Adipocyte (in vitro differentiated cells): ENCODE results near the gene NLRP14.

Experiments
- DNase-seq: peaks from one replicate; pipeline ENCODE4 v3.0.0-alpha.2; 2015; ENCODE audit warnings: low read depth
- H3K27me3 ChIP-seq: replicated peaks from 2 replicates; pipeline ENCODE4 v1.7.0; 2013; ENCODE audit warnings: mild to moderate bottlenecking, low read length, moderate library complexity; ENCODE audit not compliant: control insufficient read depth, insufficient read depth
- H3K36me3 ChIP-seq: 2 replicates; pipeline ENCODE4 v1.7.0; 2013; ENCODE audit warnings: low read length, mild to moderate bottlenecking, moderate library complexity; ENCODE audit not compliant: control insufficient read depth, insufficient read depth, severe bottlenecking
- H3K4me1 ChIP-seq: 2 replicates; pipeline ENCODE4 v1.7.0; 2013; ENCODE audit warnings: mild to moderate bottlenecking, low read length, moderate library complexity; ENCODE audit not compliant: control insufficient read depth, insufficient read depth
- H3K4me3 ChIP-seq: 2 replicates; pipeline ENCODE4 v1.7.0; 2013; ENCODE audit warnings: mild to moderate bottlenecking, low read length, moderate library complexity
- H3K9ac ChIP-seq: 2 replicates; pipeline ENCODE4 v1.7.0; 2013; ENCODE audit warnings: mild to moderate bottlenecking, low read length, moderate library complexity
- H3K9me3 ChIP-seq: 2 replicates; pipeline ENCODE4 v1.7.0; 2013; ENCODE audit warnings: mild to moderate bottlenecking, low read length, moderate library complexity; ENCODE audit not compliant: control insufficient read depth

NLRP14 gene

DNA sequence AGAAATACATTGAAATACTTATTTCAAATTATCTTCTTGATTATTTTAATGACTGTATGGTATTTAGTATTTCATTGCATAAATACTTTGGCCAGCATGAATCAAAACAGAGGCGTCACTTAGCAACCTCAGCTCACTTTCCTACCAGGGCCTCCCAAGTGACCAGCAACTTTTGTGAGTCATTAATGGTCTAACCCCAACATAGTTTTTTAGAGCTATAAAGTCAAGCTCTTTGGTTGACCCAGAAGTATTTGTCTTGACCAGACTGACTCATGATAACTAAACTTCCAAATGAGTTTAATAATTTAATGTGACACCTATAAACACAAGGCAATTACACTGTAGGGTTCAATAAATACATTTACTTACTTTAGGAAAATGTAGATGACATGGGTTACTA, 40.6 kb downstream of the NLRP14 start:
- Histone ChIP-seq H3K9ac (no peak overlapping the region), H3K36me3 (no peaks in the 10 kb centered on the region), H3K4me3 (no peak overlapping the region), H3K9me3 (no peaks in the 10 kb centered on the region), H3K27me3 (no peaks in the 10 kb centered on the region), H3K4me1 (peaks cover 11% of the 10 kb centered on the region)
- DNase-seq: peak; percentile 9

DNA sequence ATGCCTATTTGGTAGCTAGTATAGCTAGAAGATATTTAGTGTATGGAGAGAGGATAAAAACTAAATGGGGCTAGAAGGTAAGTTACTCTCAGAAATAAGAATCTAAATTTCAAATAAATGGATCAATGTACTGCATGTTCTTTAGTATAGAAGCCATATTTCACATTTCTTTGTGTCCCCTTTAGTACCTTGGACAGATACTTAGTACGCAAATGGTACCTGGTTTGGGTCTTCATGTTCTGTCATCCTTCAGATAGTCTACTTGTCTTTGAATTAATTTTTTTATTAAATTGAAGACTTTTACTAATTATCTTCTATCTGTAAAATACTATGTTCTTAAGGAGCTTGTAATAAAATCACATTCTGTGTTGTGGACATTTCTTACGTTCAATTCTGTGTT, 42.3 kb downstream of the NLRP14 start:
- H3K36me3 ChIP-seq: no peaks in the 10 kb centered on the region
- DNase-seq: no peak
- peaks cover 11% of the 10 kb centered on the region for H3K4me1 ChIP-seq
- no peak overlapping the region for H3K9ac ChIP-seq
- H3K9me3 ChIP-seq: no peaks in the 10 kb centered on the region
- H3K4me3 ChIP-seq: no peak overlapping the region
- no peaks in the 10 kb centered on the region for H3K27me3 ChIP-seq

GRCh38 chr11:7072401-7073028, 52.2 kb downstream of the NLRP14 start:
- DNase-seq: no peak
- no peak overlapping the region for H3K4me3 ChIP-seq
- no peaks in the 10 kb centered on the region for H3K9me3 ChIP-seq
- no peak overlapping the region for H3K9ac ChIP-seq
- no peaks in the 10 kb centered on the region for H3K36me3 ChIP-seq
- no peaks in the 10 kb centered on the region for H3K4me1 ChIP-seq
- peaks cover 8% of the 10 kb centered on the region for H3K27me3 ChIP-seq

DNA sequence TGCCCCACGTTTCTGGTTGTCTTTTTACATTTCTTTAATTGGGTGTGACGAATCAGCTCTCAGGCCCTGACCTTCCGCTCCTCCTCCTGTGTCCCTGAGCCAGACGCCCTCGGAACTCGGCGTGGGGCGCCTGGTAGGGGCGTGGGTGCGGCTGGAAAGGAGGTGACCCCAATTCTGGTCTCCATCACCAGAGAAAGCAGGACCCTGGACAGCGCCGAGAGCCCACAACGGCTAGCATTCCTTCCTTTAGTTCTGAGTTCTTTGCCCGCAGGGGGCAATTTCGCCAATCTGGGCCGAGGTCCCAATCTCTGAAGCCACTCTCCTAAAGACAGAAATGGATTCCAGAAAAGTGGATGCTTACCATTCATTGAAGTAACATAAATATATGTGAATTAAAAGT, 56.8 kb downstream of the NLRP14 start:
- peaks cover 11% of the 10 kb centered on the region for H3K27me3 ChIP-seq
- H3K9ac ChIP-seq: no peak overlapping the region
- H3K4me3 ChIP-seq: no peak overlapping the region
- peak; percentile 4 for DNase-seq
- H3K36me3 ChIP-seq: no peaks in the 10 kb centered on the region
- no peaks in the 10 kb centered on the region for H3K4me1 ChIP-seq
- H3K9me3 ChIP-seq: peaks cover 20% of the 10 kb centered on the region

DNA sequence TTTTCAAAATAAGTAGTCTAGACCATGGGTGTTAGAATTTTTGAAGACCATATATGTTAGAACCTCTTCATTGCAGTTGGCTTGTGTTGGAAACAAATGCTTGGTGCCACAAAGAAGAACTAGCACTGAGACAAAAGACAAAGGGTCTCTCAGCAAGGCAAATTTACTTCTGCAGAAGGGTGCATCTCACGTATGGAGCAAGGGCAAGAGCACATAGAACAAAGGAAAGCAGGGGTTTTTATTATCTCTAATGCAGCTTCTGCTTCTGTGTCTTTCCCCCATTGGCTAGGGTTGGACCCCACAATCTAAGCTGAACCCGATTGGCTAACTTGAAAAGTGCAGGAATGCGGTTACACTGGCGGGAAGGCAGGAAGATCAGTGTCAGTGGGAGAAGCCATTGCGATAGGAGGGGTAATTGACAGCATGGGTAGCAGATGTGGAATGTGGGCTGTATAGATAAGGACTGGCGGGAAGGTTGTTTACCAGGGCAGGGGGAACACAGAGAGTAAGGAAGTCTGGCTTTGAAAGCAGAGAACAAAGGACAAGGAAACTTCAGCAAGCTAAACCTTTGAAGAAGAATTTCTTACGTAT, 59.4 kb downstream of the NLRP14 start:
- no peak overlapping the region for H3K9ac ChIP-seq
- DNase-seq: no peak
- H3K36me3 ChIP-seq: no peaks in the 10 kb centered on the region
- no peaks in the 10 kb centered on the region for H3K4me1 ChIP-seq
- no peak overlapping the region for H3K4me3 ChIP-seq
- H3K9me3 ChIP-seq: peaks cover 20% of the 10 kb centered on the region
- H3K27me3 ChIP-seq: peaks cover 8% of the 10 kb centered on the region

DNA sequence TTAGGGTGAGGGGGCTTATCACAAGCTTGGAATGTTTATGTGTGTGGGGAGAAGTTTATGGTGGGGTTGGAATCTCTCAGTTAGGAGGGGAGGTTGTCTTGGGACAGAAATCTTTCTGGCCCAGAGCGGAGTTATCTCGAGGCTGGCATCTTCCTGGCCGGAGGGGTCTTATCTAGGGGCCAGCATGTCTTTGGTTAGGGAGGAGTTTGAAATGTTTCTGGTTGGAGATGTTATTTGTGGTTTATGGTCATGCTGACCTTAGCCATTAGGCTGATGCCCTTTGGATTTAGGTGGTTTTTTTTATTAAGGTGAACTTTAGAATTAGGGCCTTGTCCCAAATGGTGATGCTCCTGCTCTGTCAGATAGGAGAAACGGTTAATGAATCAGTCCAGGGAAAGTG, 60.6 kb downstream of the NLRP14 start:
- H3K27me3 ChIP-seq: peaks cover 8% of the 10 kb centered on the region
- H3K4me3 ChIP-seq: no peak overlapping the region
- no peak overlapping the region for H3K9ac ChIP-seq
- no peaks in the 10 kb centered on the region for H3K4me1 ChIP-seq
- H3K36me3 ChIP-seq: no peaks in the 10 kb centered on the region
- H3K9me3 ChIP-seq: peaks cover 20% of the 10 kb centered on the region
- DNase-seq: no peak

- H3K9ac ChIP-seq: no peak overlapping the region
- no peaks in the 10 kb centered on the region for H3K36me3 ChIP-seq
- peaks cover 11% of the 10 kb centered on the region for H3K27me3 ChIP-seq
- no peak for DNase-seq
- no peak overlapping the region for H3K4me3 ChIP-seq
- peaks cover 20% of the 10 kb centered on the region for H3K9me3 ChIP-seq
- H3K4me1 ChIP-seq: no peaks in the 10 kb centered on the region
Observed at GRCh38 chr11:7081441-7081840, 61.2 kb downstream of the NLRP14 start.

DNA sequence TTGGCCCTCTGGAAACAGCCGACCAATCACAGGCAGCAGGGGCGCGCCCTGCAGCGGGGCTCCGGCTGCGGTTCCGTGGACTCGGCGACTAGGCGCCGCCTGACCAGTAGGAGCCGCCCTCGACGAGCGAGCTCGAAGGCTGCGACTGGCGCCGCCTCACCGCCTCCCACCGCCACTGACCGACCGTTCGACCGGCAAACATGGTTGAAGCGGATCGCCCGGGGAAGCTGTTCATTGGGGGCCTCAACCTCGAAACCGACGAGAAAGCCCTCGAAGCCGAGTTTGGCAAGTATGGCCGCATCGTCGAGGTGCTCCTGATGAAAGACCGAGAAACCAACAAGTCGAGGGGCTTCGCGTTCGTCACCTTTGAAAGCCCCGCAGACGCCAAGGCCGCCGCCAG, 68.6 kb downstream of the NLRP14 start, which contains the start of gene RBMXL2:
TSS of gene RBMXL2 (plus strand) at position 78 of the 400 bp plus-strand sequence. CDS start at position 201, 123 bp downstream.
- DNase-seq: no peak
- Histone ChIP-seq H3K9ac (no peak within 1 kb of the TSS), H3K4me1 (no peaks in the 10 kb centered on the region), H3K9me3 (no peaks in the 10 kb centered on the region), H3K36me3 (no peaks in the 10 kb centered on the region), H3K27me3 (peaks cover 26% of the 10 kb centered on the region), H3K4me3 (no peak within 1 kb of the TSS)

- Histone ChIP-seq H3K4me3 (no peak overlapping the region), H3K27me3 (peaks cover 26% of the 10 kb centered on the region), H3K4me1 (no peaks in the 10 kb centered on the region), H3K36me3 (no peaks in the 10 kb centered on the region), H3K9ac (no peak overlapping the region), H3K9me3 (no peaks in the 10 kb centered on the region)
- DNase-seq: no peak
Observed at GRCh38 chr11:7089328-7090251, 69.3 kb downstream of the NLRP14 start.

GRCh38 chr11:7098235-7098832, 78.1 kb downstream of the NLRP14 start:
- Histone ChIP-seq H3K4me3 (no peak overlapping the region), H3K27me3 (peaks cover 27% of the 10 kb centered on the region), H3K9me3 (no peaks in the 10 kb centered on the region), H3K4me1 (no peaks in the 10 kb centered on the region), H3K36me3 (no peaks in the 10 kb centered on the region), H3K9ac (no peak overlapping the region)
- DNase-seq: peak; percentile 78

GRCh38 chr11:7115780-7116179, 95.5 kb downstream of the NLRP14 start:
- DNase-seq: no peak

More at GRCh38 chr11:7115780-7116179, 95.5 kb downstream of the NLRP14 start:
- no peak overlapping the region for H3K9ac ChIP-seq
- H3K9me3 ChIP-seq: no peaks in the 10 kb centered on the region
- peaks cover 9% of the 10 kb centered on the region for H3K27me3 ChIP-seq
- H3K4me1 ChIP-seq: no peaks in the 10 kb centered on the region
- no peak overlapping the region for H3K4me3 ChIP-seq
- H3K36me3 ChIP-seq: no peaks in the 10 kb centered on the region
